Fibroblast of gingiva (primary cell): Measurements from ENCODE around the gene TSHZ1.
"Not testable (repeated sequence)": the region's sequence is repeated elsewhere in the genome, so short reads cannot be mapped to it uniquely, and the experiment has no call there.

Experiments used
- DNase-seq: peaks from one replicate; pipeline ENCODE4 v3.0.0-alpha.2; 2011; ENCODE audit warnings: low read depth

Gene TSHZ1

DNA sequence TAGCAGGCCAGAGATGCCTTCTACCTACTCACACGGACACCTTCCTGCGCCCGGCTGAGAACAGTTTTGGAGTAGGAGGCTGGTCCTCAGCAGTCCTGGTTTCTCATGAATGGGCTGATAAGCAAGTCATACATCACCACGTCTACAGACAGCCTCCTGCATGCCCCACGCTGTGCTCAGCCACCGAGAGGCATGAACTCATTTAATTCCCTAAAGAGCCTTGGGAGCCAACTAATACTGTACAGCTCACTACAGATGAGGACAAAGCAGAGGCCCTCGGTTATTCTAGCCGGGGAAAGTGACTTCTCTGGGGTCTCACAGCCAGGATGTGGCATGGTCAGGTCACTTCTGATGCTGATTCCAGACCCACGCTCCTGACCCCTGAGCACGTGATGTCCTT lies 105.6 kb downstream of the TSHZ1 start:
- DNase-seq = no peak

DNA sequence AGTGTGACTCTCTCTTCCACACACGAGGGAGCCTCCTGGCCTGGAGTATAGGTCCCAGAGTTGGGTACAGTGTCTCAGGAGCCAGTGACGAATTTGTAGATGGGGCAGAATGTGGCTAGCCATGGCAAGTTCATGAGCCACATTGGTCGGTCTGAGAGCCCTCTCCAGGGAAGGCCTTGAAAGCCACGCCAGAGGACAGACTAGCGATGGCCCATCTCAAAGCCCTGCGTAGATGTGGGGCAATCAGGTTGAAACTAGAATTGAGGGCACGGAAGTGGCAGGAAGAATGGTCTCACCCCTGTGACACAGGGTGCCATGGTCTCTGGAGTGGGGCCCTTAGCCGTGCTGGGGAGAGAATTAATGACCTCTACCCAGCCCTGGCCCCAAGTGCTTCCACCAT lies 106.2 kb downstream of the TSHZ1 start:
- DNase-seq = no peak

DNA sequence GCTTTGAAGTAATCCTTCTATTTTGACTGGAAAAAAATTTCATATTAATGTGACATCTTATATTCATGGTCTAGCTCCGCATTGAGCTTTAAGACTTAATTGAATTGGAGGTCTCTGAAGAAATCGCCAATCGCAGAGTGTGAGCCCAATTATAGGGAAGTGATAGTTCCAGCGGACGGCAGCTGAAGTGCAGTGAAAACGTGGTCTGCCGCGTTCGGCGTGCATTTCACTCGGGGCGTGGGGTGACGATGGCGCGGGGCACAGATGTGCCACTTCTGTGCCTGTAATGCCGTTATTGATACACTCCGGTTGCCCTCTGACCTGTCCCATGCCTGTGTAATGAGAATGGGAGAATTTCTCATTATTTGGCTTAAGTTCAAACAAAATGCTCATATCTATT lies 106.7 kb downstream of the TSHZ1 start:
- no peak for DNase-seq

DNA sequence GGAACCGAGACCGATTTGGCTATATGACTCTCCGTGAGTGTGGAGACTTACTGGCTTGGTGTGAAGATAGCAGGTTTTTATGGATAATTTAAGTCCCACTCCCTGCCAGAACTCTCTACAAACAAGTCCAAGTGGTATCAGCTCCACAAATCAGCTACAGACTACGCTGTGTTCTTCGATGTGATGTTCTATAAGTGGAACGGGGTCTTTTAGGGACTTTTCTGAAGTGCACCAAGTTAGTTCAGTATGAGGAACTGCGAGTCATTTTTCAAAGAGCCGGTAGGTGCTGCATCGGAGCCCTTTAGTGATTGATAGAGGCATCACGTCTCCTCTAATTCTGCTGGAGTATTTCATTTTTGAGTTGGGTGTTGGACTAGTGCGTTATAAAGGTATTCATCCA lies 107.1 kb downstream of the TSHZ1 start:
- no peak for DNase-seq

DNA sequence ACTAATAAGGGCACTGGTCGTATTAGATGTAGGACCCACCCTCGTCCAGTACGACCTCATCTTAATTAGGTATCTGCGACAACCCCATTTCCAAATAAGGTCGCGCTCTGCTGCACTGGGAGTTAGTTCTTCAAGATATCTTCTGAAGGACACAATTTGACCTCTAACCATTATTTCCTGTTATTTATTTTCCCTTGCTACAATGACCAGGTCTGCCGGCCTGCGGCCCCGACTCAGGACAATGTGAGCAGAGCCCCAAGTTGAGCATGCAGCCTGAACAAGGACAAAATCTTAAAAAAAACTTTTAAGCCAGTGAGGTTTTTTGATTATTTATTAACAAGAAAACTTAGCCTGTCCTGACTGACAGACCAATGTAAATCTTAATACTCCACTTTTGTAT lies 109.3 kb downstream of the TSHZ1 start:
- DNase-seq = no peak

DNA sequence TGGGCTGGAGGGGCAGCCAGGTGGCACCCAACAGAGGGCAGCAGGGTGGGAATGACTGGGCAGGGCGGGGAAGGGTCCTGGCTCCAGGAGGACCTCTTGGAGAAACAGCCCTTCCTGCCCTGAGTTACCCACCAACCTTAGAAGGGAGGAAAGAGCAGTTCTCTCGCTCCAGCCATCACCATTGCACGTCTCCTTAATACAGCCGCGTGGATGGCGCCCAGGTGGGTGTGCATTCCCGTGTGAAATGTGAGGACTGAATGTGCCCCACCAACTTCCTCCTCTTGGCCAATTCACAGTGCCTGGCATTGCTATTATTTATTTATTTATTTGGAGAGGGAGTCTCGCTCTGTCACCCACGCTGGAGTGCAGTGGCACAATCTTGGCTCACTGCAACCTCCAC lies 109.9 kb downstream of the TSHZ1 start:
- no peak for DNase-seq

DNA sequence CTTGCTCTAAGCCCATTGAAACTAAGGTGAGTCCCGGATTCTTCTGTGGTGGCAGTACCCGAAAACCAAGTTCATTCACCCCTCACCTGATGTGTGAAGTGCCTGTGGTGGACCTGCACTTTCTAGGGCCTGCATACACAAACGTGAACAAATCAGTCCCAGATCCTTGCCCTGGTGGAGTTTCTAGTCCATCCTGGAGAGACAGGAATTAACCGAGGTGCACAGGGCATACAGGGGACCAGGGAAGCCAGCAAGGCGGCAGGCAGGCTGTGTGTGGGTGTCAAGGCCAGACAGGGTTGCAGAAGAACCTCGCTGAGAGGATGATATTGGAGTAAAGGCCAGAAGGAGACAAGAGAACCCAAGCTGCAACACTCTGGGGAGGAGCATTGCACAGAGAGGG lies 110.8 kb downstream of the TSHZ1 start:
- no peak for DNase-seq

DNA sequence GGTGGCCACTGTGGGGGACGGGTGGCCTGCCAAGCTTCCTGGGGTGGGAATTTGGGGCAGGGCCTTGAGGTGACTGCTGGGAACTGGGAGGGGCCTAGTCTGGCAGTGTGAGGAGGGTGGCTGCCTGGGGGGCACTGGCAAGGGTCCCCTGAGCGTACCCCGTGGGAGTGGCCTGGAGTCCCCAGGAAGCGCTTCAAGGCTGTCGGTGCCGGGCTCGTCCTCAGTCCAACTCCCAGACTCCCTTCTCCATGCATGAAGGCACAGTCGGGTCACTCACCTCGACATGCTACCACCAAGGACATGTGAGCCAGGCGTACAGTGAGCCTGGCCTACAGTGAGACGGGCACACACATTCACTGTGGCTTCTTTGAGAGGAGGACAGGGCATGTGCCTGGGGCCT lies 111.6 kb downstream of the TSHZ1 start:
- no peak for DNase-seq

DNA sequence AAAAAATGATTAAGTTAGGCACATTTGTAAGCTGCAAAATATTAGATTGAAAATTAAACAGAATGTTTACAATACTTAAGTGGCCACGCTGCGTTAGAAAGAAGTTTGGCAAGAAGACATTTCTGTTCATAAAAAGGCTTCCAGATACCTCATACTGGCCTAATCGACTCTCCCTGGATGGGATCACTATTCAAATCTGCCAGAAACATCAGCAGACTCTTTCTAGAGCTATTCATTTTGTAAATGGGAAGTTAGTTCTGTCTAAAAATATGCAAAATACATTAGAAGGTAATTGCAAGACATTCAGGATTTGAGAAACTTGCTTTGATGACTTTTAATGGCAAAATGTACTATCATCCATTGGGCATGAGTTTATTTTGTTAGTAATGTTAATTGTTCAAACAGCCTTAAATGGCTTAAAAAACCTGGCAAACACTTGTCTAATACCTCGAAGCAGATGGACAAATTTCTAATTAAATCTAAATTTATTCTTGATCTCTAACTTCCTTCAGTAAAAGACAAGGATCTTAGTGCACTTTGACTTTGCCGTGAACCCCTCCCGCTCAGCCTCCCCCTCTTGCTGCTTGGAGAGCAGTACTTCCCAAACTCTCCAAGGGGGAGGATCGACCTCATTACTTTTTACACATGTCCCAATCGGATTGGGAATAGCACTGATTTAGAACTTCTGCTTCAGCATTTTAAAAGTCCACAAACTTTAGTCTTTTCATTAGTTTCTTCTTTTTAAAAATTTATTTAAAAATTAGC lies 113.4 kb downstream of the TSHZ1 start:
- DNase-seq = no peak

DNA sequence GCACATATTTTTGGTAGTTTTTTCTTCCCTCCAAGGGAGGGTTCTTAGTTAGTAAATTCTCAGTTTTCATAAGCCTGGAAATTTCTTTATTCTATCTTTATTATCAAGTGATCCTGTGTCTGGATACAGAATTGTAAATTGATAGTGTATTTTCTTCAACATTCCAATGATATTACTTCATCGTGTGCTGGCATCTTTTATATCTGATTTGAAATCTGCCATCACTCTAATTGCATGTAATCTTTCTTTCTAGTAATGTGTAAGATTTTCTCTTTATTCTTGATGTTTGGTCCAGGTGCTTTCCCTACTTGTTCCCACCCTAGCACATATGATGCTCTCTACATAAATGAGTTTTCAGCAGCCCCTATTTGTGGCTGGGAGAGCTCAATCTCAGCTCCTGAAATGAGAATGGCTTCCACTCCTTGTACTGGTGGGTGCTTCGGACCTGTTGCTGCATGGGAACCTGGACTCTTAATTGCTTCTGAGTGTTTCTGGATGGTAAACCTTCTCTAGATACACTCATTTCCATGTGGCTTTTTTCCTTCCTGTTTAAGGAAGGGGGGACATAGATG lies 114.2 kb downstream of the TSHZ1 start:
- DNase-seq = no peak

DNA sequence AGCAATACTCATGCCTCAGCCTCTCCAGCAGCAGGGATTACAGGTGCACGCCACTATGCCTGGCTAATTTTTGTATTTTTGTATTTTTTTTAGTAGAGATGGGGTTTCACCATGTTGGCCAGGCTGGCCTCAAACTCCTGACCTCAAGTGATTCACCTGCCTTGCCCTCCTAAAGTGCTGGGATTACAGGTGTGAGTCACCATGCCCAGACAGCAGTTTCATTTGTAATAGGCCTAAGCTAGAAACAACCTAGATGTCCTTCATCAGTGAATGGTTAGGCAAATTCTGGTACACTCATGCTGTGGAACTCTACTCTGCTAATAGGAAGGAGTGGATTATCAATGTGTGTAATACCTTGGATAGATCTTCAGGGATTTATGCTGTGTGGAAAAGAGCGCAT lies 119.2 kb downstream of the TSHZ1 start:
- not testable (repeated sequence) for DNase-seq

DNA sequence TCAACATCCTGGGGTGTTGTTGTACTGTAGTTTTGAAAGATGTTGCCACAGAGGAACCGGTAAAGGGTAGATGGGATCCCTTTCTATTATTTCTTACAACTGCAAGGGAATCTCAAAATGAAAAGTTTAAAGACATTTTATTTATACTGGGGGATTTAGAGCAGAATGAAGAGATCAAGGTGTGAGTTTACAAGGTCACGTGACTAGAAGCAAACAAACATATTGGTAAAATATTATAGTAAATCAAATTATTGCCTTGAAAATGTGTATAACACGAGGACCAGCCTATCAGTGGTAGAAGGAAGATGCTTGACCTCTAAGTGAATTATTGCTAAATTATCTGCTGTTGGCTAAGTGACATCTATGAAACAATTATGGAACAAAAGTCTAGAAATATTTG lies 119.7 kb downstream of the TSHZ1 start:
- no peak for DNase-seq

DNA sequence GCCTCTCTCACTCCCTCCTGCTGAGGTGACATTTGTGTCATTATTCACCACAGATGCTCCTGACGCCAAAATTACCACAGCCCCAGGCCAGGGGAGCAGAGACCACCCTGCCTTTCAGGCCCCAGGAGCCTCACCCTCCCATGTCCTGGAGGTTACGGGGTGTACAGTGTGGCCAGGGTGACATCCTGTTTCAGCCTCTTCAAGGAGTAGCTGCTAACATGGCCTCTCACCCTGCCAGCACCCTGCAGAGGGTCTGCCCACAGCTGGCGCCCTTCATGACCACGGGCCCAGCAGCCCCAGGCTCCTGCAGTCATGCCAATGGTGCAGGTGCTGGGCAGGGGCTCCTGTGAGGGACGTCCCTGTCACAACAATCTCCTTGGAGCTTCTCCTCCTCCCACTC lies 124.3 kb downstream of the TSHZ1 start:
- DNase-seq = no peak

DNA sequence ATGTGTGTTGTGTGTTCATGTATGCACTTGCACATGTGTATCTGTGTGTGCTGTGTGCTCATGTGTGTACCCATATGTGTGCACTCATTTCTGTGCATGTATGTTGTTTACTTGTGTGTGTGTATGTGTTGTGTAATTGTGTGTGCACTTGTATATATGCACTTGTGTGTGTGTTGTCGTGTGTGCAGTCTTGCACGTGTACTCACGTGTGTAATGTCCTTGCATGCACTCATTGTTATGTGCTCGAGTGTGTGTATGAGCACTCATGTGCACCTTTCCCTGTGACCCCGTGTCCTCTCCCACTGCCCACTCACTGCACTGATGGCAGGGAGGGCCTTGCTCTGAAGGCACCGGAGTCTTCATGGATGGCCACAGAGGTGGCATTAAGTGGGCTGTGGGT lies 124.9 kb downstream of the TSHZ1 start:
- DNase-seq = no peak

DNA sequence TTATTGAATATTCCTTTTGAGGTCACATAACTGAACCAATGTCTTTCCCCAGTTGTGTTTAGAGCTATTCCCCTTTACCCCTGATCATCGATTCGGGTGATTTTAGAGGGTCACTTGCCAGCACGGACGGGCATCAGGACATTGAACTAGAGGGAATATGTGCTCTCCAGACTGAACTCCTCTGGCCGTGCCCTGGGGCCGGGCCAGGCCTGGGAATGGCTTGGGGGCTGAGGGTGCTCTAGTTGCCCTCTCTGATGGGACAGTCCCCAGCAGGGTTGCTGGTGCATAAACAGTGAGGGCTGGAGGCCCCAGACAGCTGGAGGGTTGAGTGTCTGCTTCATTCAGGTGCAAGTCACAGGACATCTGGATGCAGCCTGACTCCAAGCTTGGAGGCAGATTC lies 126.2 kb downstream of the TSHZ1 start:
- DNase-seq = no peak

DNA sequence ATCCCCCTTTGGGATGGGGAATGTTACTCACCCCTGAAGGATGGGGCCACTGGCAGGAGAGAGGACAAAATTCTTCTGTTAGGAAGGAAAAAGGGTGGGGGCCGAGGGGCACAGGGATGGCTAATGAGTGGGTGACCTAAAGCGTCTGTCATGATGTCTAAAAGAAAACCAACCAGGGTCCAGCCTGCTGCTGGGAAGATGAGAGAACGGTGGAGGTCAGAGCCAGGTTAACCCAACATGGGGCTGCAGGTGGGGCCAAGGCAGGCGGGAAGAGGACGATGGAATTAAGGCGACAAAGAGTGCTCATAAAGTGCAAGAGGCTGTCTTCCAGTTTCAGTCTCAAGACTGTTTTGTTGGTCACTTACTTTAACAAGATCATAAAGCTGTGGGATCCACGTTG lies 126.8 kb downstream of the TSHZ1 start:
- no peak for DNase-seq

DNA sequence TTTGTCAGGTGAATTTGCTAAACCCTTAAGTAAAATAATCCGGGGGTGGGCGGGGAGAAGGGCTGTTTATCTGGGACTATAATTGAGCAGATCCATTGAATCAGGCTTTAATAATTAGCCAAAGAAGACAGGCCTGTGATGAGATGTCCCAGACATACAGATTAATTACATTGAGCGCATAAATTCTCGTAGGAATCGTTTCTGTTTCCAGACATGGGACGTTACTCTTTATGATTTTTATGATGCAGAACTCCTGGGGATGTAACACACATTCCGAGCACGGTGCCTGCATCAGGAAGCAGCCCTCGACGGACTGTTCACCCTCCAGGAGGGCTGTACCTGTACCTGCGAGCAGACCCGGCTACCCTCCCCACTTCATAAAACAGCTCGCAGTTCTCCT lies 128.0 kb downstream of the TSHZ1 start:
- DNase-seq = no peak
